Esophagus squamous epithelium (tissue), 5 donors: Measurements from ENCODE around the gene PIK3CB. TPM values are rescaled to one million over a fixed set of nuclear protein-coding genes. Genes with fewer than 3 reads are reported as not detected.

Experiments
- DNase-seq: peaks from one replicate; lab custom pipeline; 2025; lab: John Stamatoyannopoulos, UW
- H3K27ac ChIP-seq, 4 donors: fragments of 200-600 bp; sonication (generic); one replicate each; pipeline ENCODE4 v1.5.1; 2016 to 2019; ENCODE audit warnings: mild to moderate bottlenecking in 1 of 4
- H3K27me3 ChIP-seq, 4 donors: fragments of 200-600 bp; sonication (generic); 1 replicate in 3 of 4; 2 replicates in 1 of 4; pipeline versions ENCODE4 v1.5.1 to v1.6.0; 2017 to 2021; ENCODE audit warnings: antibody characterized with exemption in 1 of 4
- H3K36me3 ChIP-seq, 3 donors: fragments of 200-600 bp; sonication (generic); one replicate each; pipeline ENCODE4 v1.5.1; 2016 to 2019
- H3K4me1 ChIP-seq, 3 donors: fragments of 200-600 bp; sonication (generic); one replicate each; pipeline ENCODE4 v1.5.1; 2017 to 2019
- H3K4me3 ChIP-seq, 4 donors: fragments of 200-600 bp; sonication (generic); 1 replicate in 3 of 4; 2 replicates in 1 of 4; pipeline ENCODE4 v1.5.1; 2016 to 2019; ENCODE audit warnings: mild to moderate bottlenecking in 2 of 4, moderate library complexity in 1 of 4
- H3K9me3 ChIP-seq, 3 donors: fragments of 200-600 bp; sonication (generic); one replicate each; pipeline ENCODE4 v1.5.1; 2016 to 2019
- POLR2A ChIP-seq, 4 donors: fragments of 450-650 bp; IDR thresholded peaks; one replicate each; pipeline ENCODE4 v1.6.1; 2017; ENCODE audit warnings: antibody characterized with exemption in 4 of 4, mild to moderate bottlenecking in 4 of 4, moderate library complexity in 3 of 4
- WGBS, 2 donors: methylation state at CpG; one replicate each; pipeline ENCODE4 v1.1.5; 2018; 5-methylcytosine and 5-hydroxymethylcytosine counted together
- intact Hi-C: fragments of 100-400 bp; cut with DNase I; formaldehyde crosslinking; loops from one replicate; pipeline ENCODE4 v1.15.0; 2022
- total RNA-seq, 4 donors: library from RNA; depleted of rRNA; stranded (reverse); fragments of >200 nt; gene quantifications; one replicate each; pipeline ENCODE4 v1.1.0, GENCODE V29; 2016
- TF ChIP-seq, protein P1 (sequence below), 6 experiments: fragments of 450-650 bp in 4 of 6; fragments of 200-600 bp in 2 of 6; sonication (generic) in 2 of 6; IDR thresholded peaks; one replicate each; pipeline ENCODE4 v1.5.1; 2016 to 2019; ENCODE audit warnings: antibody characterized with exemption in 6 of 6, mild to moderate bottlenecking in 4 of 6, moderate library complexity in 4 of 6
- donor health status: DM: yes; HTN: yes; CAD: no.

The PIK3CB gene
- total RNA-seq, 4 donors from 2014 or later: 14.7 to 36.2 (median 28.5) TPM

DNA sequence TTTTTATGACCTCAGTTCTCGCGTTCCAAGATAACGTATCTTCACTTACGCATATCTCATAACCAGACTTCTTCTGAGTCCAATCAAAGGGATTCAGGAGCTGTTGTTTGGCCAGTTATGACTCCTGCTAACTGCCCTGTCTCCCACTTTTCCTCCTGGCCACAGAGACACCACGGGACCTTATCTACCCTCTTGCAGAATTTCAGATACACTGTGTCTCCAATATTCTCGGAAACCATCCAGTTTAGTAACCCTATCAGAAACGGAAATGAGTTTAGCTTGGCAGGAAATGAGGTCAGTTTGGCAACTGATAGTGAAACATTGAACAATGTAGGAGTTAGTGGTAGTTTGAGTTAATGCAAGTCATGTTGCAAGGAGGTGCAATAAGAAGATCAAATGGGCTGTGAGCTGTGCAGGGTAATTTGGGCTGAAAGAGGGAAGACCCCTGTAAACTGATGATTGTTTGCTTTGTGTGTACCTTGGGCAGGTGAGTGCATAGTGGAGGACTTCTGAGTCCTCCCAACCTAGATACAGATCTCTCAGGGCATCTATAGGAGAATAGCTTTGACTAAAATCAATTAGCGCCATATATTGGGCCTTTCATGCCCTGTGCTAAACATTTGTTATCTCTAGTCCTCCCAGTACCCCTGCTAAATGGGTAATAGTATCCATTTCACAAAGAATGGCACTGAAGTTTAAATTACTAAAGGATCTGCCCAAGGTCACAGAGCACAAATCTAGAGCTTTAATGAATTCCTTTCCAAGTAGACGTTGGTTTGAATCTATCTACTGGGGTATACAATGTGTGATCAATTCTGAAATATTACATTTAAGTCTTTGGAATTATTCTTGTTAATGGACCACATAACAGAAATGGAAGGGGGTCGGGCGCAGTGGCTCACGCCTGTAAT, 41.3 kb upstream of the PIK3CB start:
- H3K4me1 ChIP-seq: peaks cover 0 to 10% (median 0%) of the 10 kb centered on the region in 3 donors
- H3K27ac ChIP-seq: no peak overlapping the region
- H3K4me3 ChIP-seq: no peak overlapping the region
- intact Hi-C loops: no loop called here
- TF ChIP-seq POLR2A (IDR thresholded peaks at IDR 0.05): no peak
- TF ChIP-seq, protein P1, sequence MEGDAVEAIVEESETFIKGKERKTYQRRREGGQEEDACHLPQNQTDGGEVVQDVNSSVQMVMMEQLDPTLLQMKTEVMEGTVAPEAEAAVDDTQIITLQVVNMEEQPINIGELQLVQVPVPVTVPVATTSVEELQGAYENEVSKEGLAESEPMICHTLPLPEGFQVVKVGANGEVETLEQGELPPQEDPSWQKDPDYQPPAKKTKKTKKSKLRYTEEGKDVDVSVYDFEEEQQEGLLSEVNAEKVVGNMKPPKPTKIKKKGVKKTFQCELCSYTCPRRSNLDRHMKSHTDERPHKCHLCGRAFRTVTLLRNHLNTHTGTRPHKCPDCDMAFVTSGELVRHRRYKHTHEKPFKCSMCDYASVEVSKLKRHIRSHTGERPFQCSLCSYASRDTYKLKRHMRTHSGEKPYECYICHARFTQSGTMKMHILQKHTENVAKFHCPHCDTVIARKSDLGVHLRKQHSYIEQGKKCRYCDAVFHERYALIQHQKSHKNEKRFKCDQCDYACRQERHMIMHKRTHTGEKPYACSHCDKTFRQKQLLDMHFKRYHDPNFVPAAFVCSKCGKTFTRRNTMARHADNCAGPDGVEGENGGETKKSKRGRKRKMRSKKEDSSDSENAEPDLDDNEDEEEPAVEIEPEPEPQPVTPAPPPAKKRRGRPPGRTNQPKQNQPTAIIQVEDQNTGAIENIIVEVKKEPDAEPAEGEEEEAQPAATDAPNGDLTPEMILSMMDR (IDR thresholded peaks at IDR 0.05): no peak
- H3K9me3 ChIP-seq: peaks cover 0 to 15% (median 9%) of the 10 kb centered on the region in 3 donors
- WGBS, 2 donors: 77 to 78% methylated on average over 12 of the region's 12 CpGs
- no peak for DNase-seq
- no peaks in the 10 kb centered on the region for H3K36me3 ChIP-seq
- no peaks in the 10 kb centered on the region for H3K27me3 ChIP-seq

DNA sequence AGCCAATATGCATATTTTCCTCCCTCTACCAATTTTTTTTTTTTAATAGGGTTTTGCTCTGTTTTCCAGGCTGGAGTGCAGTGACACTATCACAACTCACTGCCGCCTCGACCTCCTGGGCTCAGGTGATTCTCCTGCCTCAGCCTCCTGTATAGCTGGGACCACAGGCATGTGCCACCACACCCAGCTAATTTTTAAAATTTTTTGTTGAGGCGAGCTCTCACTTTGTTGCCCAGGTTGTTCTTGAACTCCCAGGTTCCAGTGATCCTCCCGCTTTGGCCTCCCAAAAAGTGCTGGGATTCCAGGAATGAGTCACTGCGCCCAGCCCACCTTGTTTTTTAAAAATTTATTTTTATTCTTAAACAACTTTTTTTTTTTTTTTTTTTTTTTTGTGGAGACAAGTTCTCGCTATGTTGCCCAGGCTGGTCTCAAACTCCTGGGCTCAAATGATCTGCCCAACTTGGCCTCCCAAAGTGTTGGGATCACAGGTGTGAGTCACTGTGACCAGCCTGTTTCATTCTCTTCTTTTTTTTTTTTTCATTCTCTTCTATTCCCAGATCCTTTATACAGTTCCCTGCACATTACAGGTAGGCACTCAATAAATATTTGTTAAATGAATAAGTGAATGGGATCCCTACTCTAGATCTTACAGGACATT, 40.5 kb upstream of the PIK3CB start:
- Histone ChIP-seq H3K4me1 (peaks cover 0 to 10% (median 0%) of the 10 kb centered on the region in 3 donors), H3K27ac (no peak overlapping the region), H3K9me3 (peaks cover 0 to 15% (median 9%) of the 10 kb centered on the region in 3 donors), H3K27me3 (no peaks in the 10 kb centered on the region), H3K36me3 (no peaks in the 10 kb centered on the region), H3K4me3 (no peak overlapping the region)
- intact Hi-C loops: no loop called here
- TF ChIP-seq, protein P1 (IDR thresholded peaks at IDR 0.05): no peak
- TF ChIP-seq POLR2A (IDR thresholded peaks at IDR 0.05): no peak
- whole genome bisulfite sequencing, 2 donors: 83 to 93% methylated on average over 6 of the region's 6 CpGs
- DNase-seq: no peak

DNA sequence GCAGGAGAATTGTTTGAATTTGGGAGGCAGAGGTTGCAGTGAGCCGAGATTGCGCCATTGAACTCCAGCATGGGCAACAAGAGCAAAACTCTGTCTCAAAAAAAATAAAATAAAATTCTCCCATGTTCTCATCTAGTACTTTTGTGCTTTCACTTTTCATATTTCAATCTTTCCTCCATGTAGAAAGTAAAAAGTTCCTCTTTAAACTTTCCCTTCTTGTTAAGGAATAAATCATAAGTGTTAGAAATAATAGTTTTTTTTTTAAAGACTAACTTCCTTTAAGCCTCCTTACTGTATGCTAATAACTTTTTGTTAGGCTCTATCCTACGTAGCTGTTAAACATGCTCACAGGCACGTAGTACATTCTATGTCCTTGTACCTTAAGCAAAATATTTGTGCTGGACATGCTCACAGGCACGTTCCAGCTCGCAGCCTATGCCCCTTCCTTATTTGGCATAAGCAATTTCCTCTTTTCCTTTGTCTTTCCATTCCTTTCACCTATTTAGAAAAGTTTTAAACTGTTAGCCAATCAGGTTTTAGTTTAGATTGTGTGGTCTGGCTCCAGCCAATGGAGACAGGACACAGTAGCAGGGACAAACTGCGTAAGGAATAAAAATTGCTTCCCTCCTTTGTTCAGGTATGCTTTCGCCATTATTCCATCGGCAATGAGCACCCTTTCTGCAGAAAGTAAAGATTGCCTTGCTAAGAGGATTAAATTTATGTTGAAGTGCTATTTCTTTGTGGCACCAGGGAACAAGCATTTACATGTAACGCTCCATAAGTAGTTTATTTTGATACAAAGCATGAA, 38.9 kb upstream of the PIK3CB start:
- no peak for TF ChIP-seq POLR2A (IDR thresholded peaks at IDR 0.05)
- TF ChIP-seq, protein P1 (IDR thresholded peaks at IDR 0.05): no peak
- 58 to 60% methylated on average over 10 of the region's 10 CpGs for WGBS, 2 donors
- no peak overlapping the region for H3K27ac ChIP-seq
- intact Hi-C loops: no loop called here
- H3K4me3 ChIP-seq: no peak overlapping the region
- peaks cover 0 to 10% (median 0%) of the 10 kb centered on the region in 3 donors for H3K4me1 ChIP-seq
- H3K9me3 ChIP-seq: peaks cover 0 to 15% (median 9%) of the 10 kb centered on the region in 3 donors
- no peaks in the 10 kb centered on the region for H3K36me3 ChIP-seq
- H3K27me3 ChIP-seq: no peaks in the 10 kb centered on the region
- no peak for DNase-seq

DNA sequence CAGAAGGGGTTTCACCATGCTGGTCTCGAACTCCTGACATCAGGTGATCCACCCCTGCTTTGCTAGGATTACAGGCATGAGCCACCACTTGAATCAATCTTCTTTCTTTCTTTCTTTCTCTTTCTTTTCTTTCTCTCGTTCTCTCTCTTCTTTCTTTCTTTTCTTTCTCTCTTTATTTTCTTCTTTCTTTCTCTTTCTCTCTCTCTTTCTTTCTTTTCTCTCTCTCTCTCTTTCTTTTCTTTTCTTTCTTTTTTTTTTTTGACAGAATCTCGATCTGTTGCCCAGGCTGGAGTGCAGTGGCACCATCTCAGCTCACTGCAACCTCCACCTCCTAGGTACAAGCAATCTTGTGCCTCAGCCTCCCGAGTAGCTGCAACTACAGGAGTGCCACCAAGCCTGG, 37.9 kb upstream of the PIK3CB start:
- H3K9me3 ChIP-seq: peaks cover 0 to 15% (median 9%) of the 10 kb centered on the region in 3 donors
- intact Hi-C loops: no loop called here
- 89 to 94% methylated on average over 4 of the region's 4 CpGs for WGBS, 2 donors
- peaks cover 0 to 8% (median 0%) of the 10 kb centered on the region in 3 donors for H3K4me1 ChIP-seq
- TF ChIP-seq, protein P1 (IDR thresholded peaks at IDR 0.05): no peak
- no peak for TF ChIP-seq POLR2A (IDR thresholded peaks at IDR 0.05)
- no peaks in the 10 kb centered on the region for H3K27me3 ChIP-seq
- no peak overlapping the region for H3K4me3 ChIP-seq
- no peak overlapping the region for H3K27ac ChIP-seq
- no peak for DNase-seq
- no peaks in the 10 kb centered on the region for H3K36me3 ChIP-seq
